Measurements from ENCODE around the gene PACRG. TPM values are rescaled to one million over a fixed set of nuclear protein-coding genes. Genes with fewer than 3 reads are reported as not detected.

Gene PACRG
- total RNA-seq, 1 experiment from 2014 or later = 0.26 TPM

DNA sequence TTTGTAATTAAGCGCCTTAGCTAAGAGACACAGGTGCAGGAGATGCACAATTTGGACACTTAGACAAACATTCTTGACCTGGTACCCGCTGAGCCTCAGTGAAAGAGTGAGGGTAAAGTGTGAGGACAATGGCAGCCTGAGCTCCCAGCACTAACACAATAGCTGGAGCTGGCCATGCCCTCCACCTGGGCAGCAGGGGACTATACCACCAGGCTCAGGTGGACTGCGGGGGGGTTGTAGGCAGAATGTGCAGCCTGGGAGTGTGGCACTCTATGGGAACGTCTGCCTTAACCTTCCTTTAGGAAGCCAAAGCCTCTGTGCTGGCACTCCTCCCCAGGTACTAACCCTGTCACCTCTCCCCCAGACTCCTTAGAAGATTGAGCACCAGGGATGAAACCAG lies 23.8 kb upstream of the PACRG start:
- H3K9me3 Mint-ChIP-seq = peaks cover 2 to 4% of the 10 kb centered on the region in 2 experiments; a peak in 2 of 5 replicates
- no peak overlapping the region for H2BK120ac ChIP-seq (ENCODE audit: low read depth, low read length, poor library complexity, severe bottlenecking)
- H2BK5ac ChIP-seq (ENCODE audit: insufficient read length, low read length) = no peak overlapping the region
- H3K18ac ChIP-seq (ENCODE audit: insufficient read length, low read depth, low read length) = no peak overlapping the region
- no peak overlapping the region for H3T11ph ChIP-seq (ENCODE audit: low read length)
- H3K14ac ChIP-seq (ENCODE audit: insufficient read depth, low read length) = no peak overlapping the region
- no peak overlapping the region for H3K23ac ChIP-seq (ENCODE audit: insufficient read length, low read depth, low read length)
- H2AK5ac ChIP-seq (ENCODE audit: insufficient read length, low read length) = no peak overlapping the region
- H3K4me3 Mint-ChIP-seq = no peak overlapping the region
- DNase-seq = no peak
- no peak overlapping the region for H3K27ac ChIP-seq (ENCODE audit: insufficient read length, low read depth, low read length)
- H3K23me2 ChIP-seq (ENCODE audit: insufficient read length, low read depth, low read length, poor library complexity, severe bottlenecking) = no peaks in the 10 kb centered on the region
- no peak overlapping the region for H2BK15ac ChIP-seq (ENCODE audit: low read depth, low read length)
- no peaks in the 10 kb centered on the region for H3K9me3 ChIP-seq (ENCODE audit: control insufficient read depth, low read depth, low read length)
- H3K4me1 ChIP-seq (ENCODE audit: insufficient read depth, low read length) = no peaks in the 10 kb centered on the region
- H2BK12ac ChIP-seq (ENCODE audit: insufficient read length, low read depth, low read length) = no peak overlapping the region
- no peak overlapping the region for H3K4me2 ChIP-seq (ENCODE audit: insufficient read depth, insufficient read length, low read length)
- H3K27me3 ChIP-seq (ENCODE audit: insufficient read depth, low read length) = no peaks in the 10 kb centered on the region
- no peak overlapping the region for H3K4ac ChIP-seq (ENCODE audit: low read depth, low read length)
- no peak overlapping the region for H2AFZ ChIP-seq (ENCODE audit: low read length)
- H3K79me2 ChIP-seq (ENCODE audit: insufficient read depth, low read length) = no peaks in the 10 kb centered on the region
- H4K5ac ChIP-seq (ENCODE audit: insufficient read length, low read depth, low read length) = no peak overlapping the region
- H4K8ac ChIP-seq (replicated peaks; ENCODE audit: insufficient read length, low read depth, low read length) = no peak overlapping the region
- peaks cover 0 to 8% of the 10 kb centered on the region in 2 experiments; a peak in 1 of 4 replicates for H3K4me1 Mint-ChIP-seq
- TF ChIP-seq, protein P1, sequence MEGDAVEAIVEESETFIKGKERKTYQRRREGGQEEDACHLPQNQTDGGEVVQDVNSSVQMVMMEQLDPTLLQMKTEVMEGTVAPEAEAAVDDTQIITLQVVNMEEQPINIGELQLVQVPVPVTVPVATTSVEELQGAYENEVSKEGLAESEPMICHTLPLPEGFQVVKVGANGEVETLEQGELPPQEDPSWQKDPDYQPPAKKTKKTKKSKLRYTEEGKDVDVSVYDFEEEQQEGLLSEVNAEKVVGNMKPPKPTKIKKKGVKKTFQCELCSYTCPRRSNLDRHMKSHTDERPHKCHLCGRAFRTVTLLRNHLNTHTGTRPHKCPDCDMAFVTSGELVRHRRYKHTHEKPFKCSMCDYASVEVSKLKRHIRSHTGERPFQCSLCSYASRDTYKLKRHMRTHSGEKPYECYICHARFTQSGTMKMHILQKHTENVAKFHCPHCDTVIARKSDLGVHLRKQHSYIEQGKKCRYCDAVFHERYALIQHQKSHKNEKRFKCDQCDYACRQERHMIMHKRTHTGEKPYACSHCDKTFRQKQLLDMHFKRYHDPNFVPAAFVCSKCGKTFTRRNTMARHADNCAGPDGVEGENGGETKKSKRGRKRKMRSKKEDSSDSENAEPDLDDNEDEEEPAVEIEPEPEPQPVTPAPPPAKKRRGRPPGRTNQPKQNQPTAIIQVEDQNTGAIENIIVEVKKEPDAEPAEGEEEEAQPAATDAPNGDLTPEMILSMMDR (conservative IDR thresholded peaks at IDR 0.05) = no peak
- no peak overlapping the region for H3K27ac Mint-ChIP-seq
- no peak overlapping the region for H2BK20ac ChIP-seq (ENCODE audit: low read depth, low read length, poor library complexity, severe bottlenecking)
- H3K36me3 Mint-ChIP-seq (ENCODE audit: insufficient read depth in 1 of 3, low read depth in 3 of 3) = peaks cover 0 to 4% (median 0%) of the 10 kb centered on the region in 3 experiments; a peak in 3 of 7 replicates
- WGBS (ENCODE audit: extremely low coverage, insufficient read length, low lambda C conversion rate) = no CpG with 5 or more reads among the region's 4 CpGs
- H3K56ac ChIP-seq (ENCODE audit: insufficient read length, low read depth, low read length) = no peak overlapping the region
- H4K20me1 ChIP-seq (ENCODE audit: control insufficient read depth, insufficient read depth, insufficient read length) = no peaks in the 10 kb centered on the region
- no peak overlapping the region for H3K9ac ChIP-seq (ENCODE audit: extremely low read depth, insufficient read length, low read length)
- no peak overlapping the region for H4K91ac ChIP-seq (ENCODE audit: insufficient read length, low read depth, low read length)
- H3K27me3 Mint-ChIP-seq (ENCODE audit: low read depth) = no peaks in the 10 kb centered on the region
- no peaks in the 10 kb centered on the region for H3K79me1 ChIP-seq (ENCODE audit: insufficient read depth, low read depth, low read length, poor library complexity, severe bottlenecking)
